ENCODE data around the gene RIMBP2. TPM values are rescaled to one million over a fixed set of nuclear protein-coding genes. Genes with fewer than 3 reads are reported as not detected.

RIMBP2 gene
- total RNA-seq, 1 experiment from 2014 or later: 0.95 TPM

DNA sequence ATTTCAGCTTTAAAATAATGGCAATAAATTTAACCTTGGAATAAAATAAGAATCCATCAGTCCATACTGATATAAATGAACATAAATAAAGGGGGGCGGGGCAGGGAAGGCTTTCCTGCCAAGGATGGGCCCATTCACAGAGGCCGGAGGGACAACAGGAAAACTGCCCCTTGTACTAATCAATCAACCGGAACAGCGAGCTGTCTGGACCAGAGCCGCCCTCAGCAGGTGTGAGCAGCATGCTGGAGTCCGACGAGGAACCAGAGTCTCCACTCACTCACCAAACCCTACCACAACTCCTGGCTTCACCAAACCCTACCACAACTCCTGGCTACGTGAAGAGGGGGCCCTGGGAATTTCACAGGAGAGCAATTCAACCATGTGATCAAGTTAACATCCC, 51.3 kb downstream of the RIMBP2 start:
- Histone ChIP-seq H3K27me3 (replicated peaks; ENCODE audit: insufficient read depth, low read depth, low read length, poor library complexity) (no peaks in the 10 kb centered on the region), H3K4me3 (ENCODE audit: low read depth, low read length, poor library complexity, severe bottlenecking) (no peak overlapping the region), H3K36me3 (ENCODE audit: insufficient read depth, low read length, poor library complexity, severe bottlenecking) (no peaks in the 10 kb centered on the region), H3K4me1 (ENCODE audit: insufficient read depth, low read length, poor library complexity, severe bottlenecking) (no peaks in the 10 kb centered on the region), H3K9me3 (ENCODE audit: low read depth, low read length, poor library complexity, severe bottlenecking) (no peaks in the 10 kb centered on the region), H3K27ac (ENCODE audit: low read depth, low read length, poor library complexity, severe bottlenecking) (no peak overlapping the region)
- TF ChIP-seq, protein P1, sequence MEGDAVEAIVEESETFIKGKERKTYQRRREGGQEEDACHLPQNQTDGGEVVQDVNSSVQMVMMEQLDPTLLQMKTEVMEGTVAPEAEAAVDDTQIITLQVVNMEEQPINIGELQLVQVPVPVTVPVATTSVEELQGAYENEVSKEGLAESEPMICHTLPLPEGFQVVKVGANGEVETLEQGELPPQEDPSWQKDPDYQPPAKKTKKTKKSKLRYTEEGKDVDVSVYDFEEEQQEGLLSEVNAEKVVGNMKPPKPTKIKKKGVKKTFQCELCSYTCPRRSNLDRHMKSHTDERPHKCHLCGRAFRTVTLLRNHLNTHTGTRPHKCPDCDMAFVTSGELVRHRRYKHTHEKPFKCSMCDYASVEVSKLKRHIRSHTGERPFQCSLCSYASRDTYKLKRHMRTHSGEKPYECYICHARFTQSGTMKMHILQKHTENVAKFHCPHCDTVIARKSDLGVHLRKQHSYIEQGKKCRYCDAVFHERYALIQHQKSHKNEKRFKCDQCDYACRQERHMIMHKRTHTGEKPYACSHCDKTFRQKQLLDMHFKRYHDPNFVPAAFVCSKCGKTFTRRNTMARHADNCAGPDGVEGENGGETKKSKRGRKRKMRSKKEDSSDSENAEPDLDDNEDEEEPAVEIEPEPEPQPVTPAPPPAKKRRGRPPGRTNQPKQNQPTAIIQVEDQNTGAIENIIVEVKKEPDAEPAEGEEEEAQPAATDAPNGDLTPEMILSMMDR (conservative IDR thresholded peaks at IDR 0.05; ENCODE audit: low read depth, low read length): no peak
- TF ChIP-seq EZH2 (IDR thresholded peaks at IDR 0.05; ENCODE audit: borderline replicate concordance, low read depth, low read length, poor library complexity, severe bottlenecking): no peak
- no peak for DNase-seq (ENCODE audit: low spot score)
- ChIA-PET POLR2A (ENCODE audit: low non-redundant PET) (no interaction called here), CTCF (no interaction called here)
- intact Hi-C loops (cut with micrococcal nuclease; ENCODE audit: unreplicated experiment): no loop called here
- BruUV-seq (replicated peaks): no TSS peak

DNA sequence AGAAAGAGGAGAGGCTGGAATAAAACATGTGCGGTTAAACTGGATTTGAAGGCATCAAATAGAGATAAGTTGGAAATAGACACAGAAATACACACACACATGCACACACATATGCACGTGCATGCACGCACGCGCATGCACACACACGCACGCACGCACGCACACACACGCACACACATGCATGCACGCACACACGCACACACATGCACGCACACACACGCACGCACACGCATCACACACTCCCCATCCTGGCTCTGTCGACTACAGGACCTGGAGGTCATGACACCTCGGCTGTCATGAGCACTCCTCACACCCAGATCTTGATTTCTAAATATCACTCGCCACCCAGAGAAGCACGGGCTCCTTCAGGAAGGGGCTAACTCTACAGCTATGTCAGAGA, 51.8 kb downstream of the RIMBP2 start:
- intact Hi-C loops (cut with micrococcal nuclease; ENCODE audit: unreplicated experiment): no loop called here
- no peak for DNase-seq (ENCODE audit: low spot score)
- Histone ChIP-seq H3K27me3 (replicated peaks; ENCODE audit: insufficient read depth, low read depth, low read length, poor library complexity) (no peaks in the 10 kb centered on the region), H3K4me3 (ENCODE audit: low read depth, low read length, poor library complexity, severe bottlenecking) (no peak overlapping the region), H3K36me3 (ENCODE audit: insufficient read depth, low read length, poor library complexity, severe bottlenecking) (no peaks in the 10 kb centered on the region), H3K9me3 (ENCODE audit: low read depth, low read length, poor library complexity, severe bottlenecking) (no peaks in the 10 kb centered on the region), H3K27ac (ENCODE audit: low read depth, low read length, poor library complexity, severe bottlenecking) (no peak overlapping the region), H3K4me1 (ENCODE audit: insufficient read depth, low read length, poor library complexity, severe bottlenecking) (no peaks in the 10 kb centered on the region)
- TF ChIP-seq, protein P1 (conservative IDR thresholded peaks at IDR 0.05; ENCODE audit: low read depth, low read length): no peak
- no peak for TF ChIP-seq EZH2 (IDR thresholded peaks at IDR 0.05; ENCODE audit: borderline replicate concordance, low read depth, low read length, poor library complexity, severe bottlenecking)
- ChIA-PET POLR2A (ENCODE audit: low non-redundant PET) (no interaction called here), CTCF (no interaction called here)
- BruUV-seq (replicated peaks): no TSS peak

DNA sequence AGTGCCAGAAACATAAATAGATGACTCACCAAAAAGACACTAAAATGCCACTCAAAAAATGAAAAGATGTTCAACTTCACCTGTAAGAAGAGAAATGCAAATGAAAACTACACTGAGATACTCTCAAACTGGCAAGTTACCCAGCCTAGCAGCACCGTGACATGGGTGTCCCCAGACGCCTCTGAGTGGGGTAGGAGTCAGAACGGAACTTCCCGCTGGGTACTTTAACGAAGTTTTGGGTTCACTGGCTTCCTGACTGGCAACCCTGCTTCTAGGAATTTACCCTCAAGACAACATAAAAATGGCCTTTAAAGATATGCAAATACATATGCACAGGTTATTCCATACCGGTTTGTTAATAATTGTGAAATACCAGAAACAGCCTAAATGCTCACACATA, 52.6 kb downstream of the RIMBP2 start:
- intact Hi-C loops (cut with micrococcal nuclease; ENCODE audit: unreplicated experiment): no loop called here
- Histone ChIP-seq H3K4me3 (ENCODE audit: low read depth, low read length, poor library complexity, severe bottlenecking) (no peak overlapping the region), H3K27ac (ENCODE audit: low read depth, low read length, poor library complexity, severe bottlenecking) (no peak overlapping the region), H3K27me3 (replicated peaks; ENCODE audit: insufficient read depth, low read depth, low read length, poor library complexity) (no peaks in the 10 kb centered on the region), H3K36me3 (ENCODE audit: insufficient read depth, low read length, poor library complexity, severe bottlenecking) (no peaks in the 10 kb centered on the region), H3K4me1 (ENCODE audit: insufficient read depth, low read length, poor library complexity, severe bottlenecking) (no peaks in the 10 kb centered on the region), H3K9me3 (ENCODE audit: low read depth, low read length, poor library complexity, severe bottlenecking) (no peaks in the 10 kb centered on the region)
- ChIA-PET POLR2A (ENCODE audit: low non-redundant PET) (no interaction called here), CTCF (no interaction called here)
- TF ChIP-seq EZH2 (IDR thresholded peaks at IDR 0.05; ENCODE audit: borderline replicate concordance, low read depth, low read length, poor library complexity, severe bottlenecking): no peak
- TF ChIP-seq, protein P1 (conservative IDR thresholded peaks at IDR 0.05; ENCODE audit: low read depth, low read length): no peak
- no peak for DNase-seq (ENCODE audit: low spot score)
- BruUV-seq (replicated peaks): no TSS peak
